Hepatocyte (in vitro differentiated cells): Measurements from ENCODE around the gene MCM6.

ENCODE experiments used
- EZH2 ChIP-seq: fragments of 200-600 bp; sonication (generic); IDR thresholded peaks from 2 replicates; pipeline ENCODE4 v1.6.1; 2016; ENCODE audit warnings: antibody characterized with exemption, mild to moderate bottlenecking, borderline replicate concordance
- TF ChIP-seq, protein P1 (sequence below): fragments of 200-600 bp; sonication (generic); IDR thresholded peaks from 2 replicates; pipeline ENCODE4 v1.5.1; 2016; ENCODE audit warnings: antibody characterized with exemption, mild to moderate bottlenecking; ENCODE audit not compliant: poor library complexity

- TF ChIP-seq, protein P1, sequence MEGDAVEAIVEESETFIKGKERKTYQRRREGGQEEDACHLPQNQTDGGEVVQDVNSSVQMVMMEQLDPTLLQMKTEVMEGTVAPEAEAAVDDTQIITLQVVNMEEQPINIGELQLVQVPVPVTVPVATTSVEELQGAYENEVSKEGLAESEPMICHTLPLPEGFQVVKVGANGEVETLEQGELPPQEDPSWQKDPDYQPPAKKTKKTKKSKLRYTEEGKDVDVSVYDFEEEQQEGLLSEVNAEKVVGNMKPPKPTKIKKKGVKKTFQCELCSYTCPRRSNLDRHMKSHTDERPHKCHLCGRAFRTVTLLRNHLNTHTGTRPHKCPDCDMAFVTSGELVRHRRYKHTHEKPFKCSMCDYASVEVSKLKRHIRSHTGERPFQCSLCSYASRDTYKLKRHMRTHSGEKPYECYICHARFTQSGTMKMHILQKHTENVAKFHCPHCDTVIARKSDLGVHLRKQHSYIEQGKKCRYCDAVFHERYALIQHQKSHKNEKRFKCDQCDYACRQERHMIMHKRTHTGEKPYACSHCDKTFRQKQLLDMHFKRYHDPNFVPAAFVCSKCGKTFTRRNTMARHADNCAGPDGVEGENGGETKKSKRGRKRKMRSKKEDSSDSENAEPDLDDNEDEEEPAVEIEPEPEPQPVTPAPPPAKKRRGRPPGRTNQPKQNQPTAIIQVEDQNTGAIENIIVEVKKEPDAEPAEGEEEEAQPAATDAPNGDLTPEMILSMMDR = no peak
- no peak for TF ChIP-seq EZH2
Observed at GRCh38 chr2:135890149-135890548, 13.9 kb upstream of the MCM6 start.
